ENCODE measurements around the gene PTPRD. TPM values are rescaled to one million over a fixed set of nuclear protein-coding genes. Genes with fewer than 3 reads are reported as not detected.

PTPRD gene
- total and polyA plus RNA-seq, 2 donors from 2014 or later, result 6.4 to 78.9 TPM

- Histone ChIP-seq H3K36me3 (ENCODE audit: control insufficient read depth in 2 of 3, insufficient read depth in 3 of 3, low read length in 3 of 3) (no peaks in the 10 kb centered on the region), H3K4me1 (ENCODE audit: control insufficient read depth in 2 of 3, insufficient read depth in 2 of 3, low read depth in 1 of 3, low read length in 3 of 3) (no peaks in the 10 kb centered on the region), H3K4me3 (ENCODE audit: low read length in 3 of 3) (no peak overlapping the region), H3K27me3 (ENCODE audit: control insufficient read depth, insufficient read depth, low read length) (no peaks in the 10 kb centered on the region), H3K27ac (ENCODE audit: low read depth in 2 of 2, low read length in 2 of 2) (no peak overlapping the region), H3K9me3 (ENCODE audit: control insufficient read depth in 2 of 3, insufficient read depth in 1 of 3, low read length in 3 of 3) (no peaks in the 10 kb centered on the region), H3K9ac (ENCODE audit: low read length in 3 of 3) (no peak overlapping the region)
- no peak for FAIRE-seq
- intact Hi-C loops (cut with DNase I), result no loop called here
- TF ChIP-seq CTCF (IDR thresholded peaks at IDR 0.05; ENCODE audit: borderline replicate concordance, extremely low read depth, insufficient read depth), result no peak
- no peak for DNase-seq
Observed at GRCh38 chr9:9598723-9599122, 1014.1 kb downstream of the PTPRD start.

DNA sequence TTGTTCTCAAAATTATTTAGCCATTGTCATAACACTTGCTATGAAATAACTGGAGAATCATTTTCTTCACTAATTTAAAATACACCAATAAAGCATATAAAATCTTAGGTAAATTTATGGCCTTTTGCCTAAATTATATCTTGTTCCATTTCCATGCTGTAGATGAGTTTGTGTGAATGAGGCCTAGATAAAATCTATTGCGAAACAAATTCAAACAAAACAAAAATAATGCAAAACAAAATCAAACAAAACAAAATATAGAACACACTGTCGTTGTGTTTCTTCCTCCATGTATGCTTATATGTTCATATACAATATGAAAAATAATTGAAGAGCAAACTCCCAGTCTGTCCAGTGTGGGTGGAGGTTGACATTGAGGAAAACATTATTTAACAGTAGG lies 1020.7 kb downstream of the PTPRD start:
- TF ChIP-seq CTCF (IDR thresholded peaks at IDR 0.05; ENCODE audit: borderline replicate concordance, extremely low read depth, insufficient read depth), result no peak
- DNase-seq (no peak), FAIRE-seq (no peak)
- Histone ChIP-seq H3K9me3 (ENCODE audit: control insufficient read depth in 2 of 3, insufficient read depth in 1 of 3, low read length in 3 of 3) (no peaks in the 10 kb centered on the region), H3K9ac (ENCODE audit: low read length in 3 of 3) (no peak overlapping the region), H3K27ac (ENCODE audit: low read depth in 2 of 2, low read length in 2 of 2) (no peak overlapping the region), H3K27me3 (ENCODE audit: control insufficient read depth, insufficient read depth, low read length) (no peaks in the 10 kb centered on the region), H3K4me3 (ENCODE audit: low read length in 3 of 3) (no peak overlapping the region), H3K4me1 (ENCODE audit: control insufficient read depth in 2 of 3, insufficient read depth in 2 of 3, low read depth in 1 of 3, low read length in 3 of 3) (no peaks in the 10 kb centered on the region), H3K36me3 (ENCODE audit: control insufficient read depth in 2 of 3, insufficient read depth in 3 of 3, low read length in 3 of 3) (no peaks in the 10 kb centered on the region)
- intact Hi-C loops (cut with DNase I), result no loop called here

GRCh38 chr9:9585920-9586319 lies 1026.9 kb downstream of the PTPRD start:
- no peak for TF ChIP-seq CTCF (IDR thresholded peaks at IDR 0.05; ENCODE audit: borderline replicate concordance, extremely low read depth, insufficient read depth)
- H3K9me3 ChIP-seq (ENCODE audit: control insufficient read depth in 2 of 3, insufficient read depth in 1 of 3, low read length in 3 of 3), result no peaks in the 10 kb centered on the region
- no peak overlapping the region for H3K27ac ChIP-seq (ENCODE audit: low read depth in 2 of 2, low read length in 2 of 2)
- H3K27me3 ChIP-seq (ENCODE audit: control insufficient read depth, insufficient read depth, low read length), result no peaks in the 10 kb centered on the region
- no peak overlapping the region for H3K9ac ChIP-seq (ENCODE audit: low read length in 3 of 3)
- H3K36me3 ChIP-seq (ENCODE audit: control insufficient read depth in 2 of 3, insufficient read depth in 3 of 3, low read length in 3 of 3), result no peaks in the 10 kb centered on the region
- intact Hi-C loops (cut with DNase I), result no loop called here
- FAIRE-seq, result no peak
- H3K4me3 ChIP-seq (ENCODE audit: low read length in 3 of 3), result no peak overlapping the region
- no peaks in the 10 kb centered on the region for H3K4me1 ChIP-seq (ENCODE audit: control insufficient read depth in 2 of 3, insufficient read depth in 2 of 3, low read depth in 1 of 3, low read length in 3 of 3)
- DNase-seq, result no peak

GRCh38 chr9:9574080-9574479 lies 1038.7 kb downstream of the PTPRD start:
- Histone ChIP-seq H3K36me3 (ENCODE audit: control insufficient read depth in 2 of 3, insufficient read depth in 3 of 3, low read length in 3 of 3) (no peaks in the 10 kb centered on the region), H3K4me1 (ENCODE audit: control insufficient read depth in 2 of 3, insufficient read depth in 2 of 3, low read depth in 1 of 3, low read length in 3 of 3) (no peaks in the 10 kb centered on the region), H3K9ac (ENCODE audit: low read length in 3 of 3) (no peak overlapping the region), H3K27ac (ENCODE audit: low read depth in 2 of 2, low read length in 2 of 2) (no peak overlapping the region), H3K9me3 (ENCODE audit: control insufficient read depth in 2 of 3, insufficient read depth in 1 of 3, low read length in 3 of 3) (no peaks in the 10 kb centered on the region), H3K4me3 (ENCODE audit: low read length in 3 of 3) (no peak overlapping the region), H3K27me3 (ENCODE audit: control insufficient read depth, insufficient read depth, low read length) (no peaks in the 10 kb centered on the region)
- peak; percentile 35 for FAIRE-seq
- intact Hi-C loops (cut with DNase I), result no loop called here
- TF ChIP-seq CTCF (IDR thresholded peaks at IDR 0.05; ENCODE audit: borderline replicate concordance, extremely low read depth, insufficient read depth), result no peak
- no peak for DNase-seq

All from kidney (tissue), 14 donors.